Mesenchymal stem cell (in vitro differentiated cells and primary cell): ENCODE data around the gene NOB1.
"Not testable (repeated sequence)": the region's sequence is repeated elsewhere in the genome, so short reads cannot be mapped to it uniquely, and the experiment has no call there.

Source experiments
- DNase-seq: peaks from one replicate; pipeline ENCODE4 v3.0.0-alpha.2; 2013
- H2AFZ ChIP-seq: one replicate; pipeline ENCODE4 v1.6.1; 2013; ENCODE audit warnings: low read depth, mild to moderate bottlenecking, control low read depth, inconsistent platforms, low read length, moderate library complexity
- H2AK5ac ChIP-seq: 2 replicates; pipeline ENCODE4 v1.6.1; 2013; ENCODE audit warnings: low read length, moderate library complexity, mild to moderate bottlenecking, inconsistent platforms; ENCODE audit not compliant: severe bottlenecking
- H2BK120ac ChIP-seq: one replicate; pipeline ENCODE4 v1.6.1; 2013; ENCODE audit warnings: low read depth, mild to moderate bottlenecking, inconsistent platforms, low read length, moderate library complexity
- H2BK12ac ChIP-seq, 2 experiments: one replicate each; pipeline ENCODE4 v1.6.1; 2013; ENCODE audit warnings: inconsistent platforms in 2 of 2, low read length in 2 of 2, mild to moderate bottlenecking in 2 of 2, moderate library complexity in 2 of 2, control low read depth in 1 of 2
- H2BK15ac ChIP-seq: one replicate; pipeline ENCODE4 v1.6.1; 2013; ENCODE audit warnings: mild to moderate bottlenecking, low read depth, inconsistent platforms; ENCODE audit not compliant: poor library complexity, severe bottlenecking
- H2BK5ac ChIP-seq: 2 replicates; pipeline ENCODE4 v1.6.1; 2013; ENCODE audit warnings: low read depth, mild to moderate bottlenecking, low read length, control low read depth, inconsistent platforms; ENCODE audit not compliant: poor library complexity, severe bottlenecking
- H3K14ac ChIP-seq, 2 experiments: one replicate each; pipeline ENCODE4 v1.6.1; 2013; ENCODE audit warnings: inconsistent platforms in 2 of 2, low read length in 2 of 2, control low read depth in 1 of 2, mild to moderate bottlenecking in 1 of 2, moderate library complexity in 1 of 2
- H3K18ac ChIP-seq, 2 experiments: one replicate each; pipeline ENCODE4 v1.6.1; 2013; ENCODE audit warnings: inconsistent platforms in 2 of 2, low read length in 2 of 2, control low read depth in 1 of 2, low read depth in 1 of 2, mild to moderate bottlenecking in 1 of 2
- H3K23ac ChIP-seq, 2 experiments: one replicate each; pipeline ENCODE4 v1.6.1; 2013; ENCODE audit warnings: inconsistent platforms in 2 of 2, low read length in 2 of 2, mild to moderate bottlenecking in 2 of 2, moderate library complexity in 2 of 2, control low read depth in 1 of 2
- H3K27ac ChIP-seq: 2 replicates; pipeline ENCODE4 v1.5.1; 2013; ENCODE audit warnings: mild to moderate bottlenecking, moderate library complexity, low read length, control low read depth, inconsistent platforms; ENCODE audit not compliant: poor library complexity, severe bottlenecking
- H3K27me3 ChIP-seq, 2 experiments: 2 replicates each; pipeline versions ENCODE4 v1.6.1 to v1.7.0; 2013; ENCODE audit warnings: low read length in 2 of 2, mild to moderate bottlenecking in 2 of 2, moderate library complexity in 2 of 2, control low read depth in 1 of 2, inconsistent platforms in 1 of 2; ENCODE audit not compliant: control insufficient read depth in 1 of 2, insufficient read depth in 1 of 2
- H3K36me3 ChIP-seq, 2 experiments: 2 replicates each; pipeline versions ENCODE4 v1.6.1 to v1.7.0; 2013; ENCODE audit warnings: low read length in 2 of 2, control low read depth in 1 of 2, inconsistent platforms in 1 of 2, low read depth in 1 of 2, mild to moderate bottlenecking in 1 of 2; ENCODE audit not compliant: insufficient read depth in 2 of 2, control insufficient read depth in 1 of 2
- H3K4ac ChIP-seq, 2 experiments: one replicate each; pipeline ENCODE4 v1.6.1; 2013; ENCODE audit warnings: inconsistent platforms in 2 of 2, low read length in 2 of 2, mild to moderate bottlenecking in 2 of 2, moderate library complexity in 2 of 2, control low read depth in 1 of 2, low read depth in 1 of 2
- H3K4me1 ChIP-seq: 2 replicates; pipeline ENCODE4 v1.6.1; 2013; ENCODE audit warnings: low read depth, low read length, control low read depth; ENCODE audit not compliant: control insufficient read depth, insufficient read depth
- H3K4me2 ChIP-seq: 2 replicates; pipeline ENCODE4 v1.6.1; 2013; ENCODE audit warnings: low read length, mild to moderate bottlenecking, inconsistent platforms; ENCODE audit not compliant: poor library complexity, severe bottlenecking
- H3K4me3 ChIP-seq, 2 experiments: 2 replicates each; pipeline versions ENCODE4 v1.5.1 to v1.7.0; 2013; ENCODE audit warnings: low read length in 2 of 2, mild to moderate bottlenecking in 2 of 2, control low read depth in 1 of 2, low read depth in 1 of 2; ENCODE audit not compliant: insufficient read depth in 1 of 2
- H3K79me1 ChIP-seq: replicated peaks from 2 replicates; pipeline ENCODE4 v1.6.1; 2013; ENCODE audit warnings: mild to moderate bottlenecking, control low read depth, low read length, inconsistent platforms; ENCODE audit not compliant: poor library complexity, severe bottlenecking
- H3K9ac ChIP-seq: 2 replicates; pipeline ENCODE4 v1.7.0; 2013; ENCODE audit warnings: mild to moderate bottlenecking, low read length, moderate library complexity
- H3K9me3 ChIP-seq: 2 replicates; pipeline ENCODE4 v1.7.0; 2013; ENCODE audit warnings: mild to moderate bottlenecking, low read length; ENCODE audit not compliant: control insufficient read depth
- H4K8ac ChIP-seq: one replicate; pipeline ENCODE4 v1.6.1; 2013; ENCODE audit warnings: inconsistent platforms, mild to moderate bottlenecking, low read length, moderate library complexity
- H4K91ac ChIP-seq: one replicate; pipeline ENCODE4 v1.6.1; 2013; ENCODE audit warnings: mild to moderate bottlenecking, low read length, inconsistent platforms
- WGBS: methylation state at CpG from one replicate; pipeline ENCODE4 v1.1.7; 2013; ENCODE audit warnings: mixed read lengths; 5-methylcytosine and 5-hydroxymethylcytosine counted together

Gene NOB1

DNA sequence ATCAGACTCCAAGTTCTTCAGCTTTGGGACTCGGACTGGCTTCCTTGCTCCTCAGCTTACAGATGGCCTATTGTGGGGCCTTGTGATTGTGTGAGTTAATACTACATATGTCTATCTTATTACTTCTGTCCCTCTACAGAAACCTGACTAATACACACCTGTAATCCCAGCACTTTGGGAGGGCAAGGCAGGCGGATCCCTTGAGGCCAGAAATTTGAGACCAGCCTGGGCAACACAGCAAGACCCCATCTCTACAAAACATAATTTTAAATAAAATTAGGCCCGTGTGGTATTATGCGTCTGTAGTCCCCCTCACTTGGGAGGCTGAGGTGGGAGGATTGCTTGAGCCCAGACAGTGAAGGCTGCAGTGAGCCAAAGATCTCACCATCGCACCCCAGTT is 23.4 kb downstream of the NOB1 start:
- H3K4me1 ChIP-seq: peaks cover 11% of the 10 kb centered on the region
- not testable (repeated sequence) for H2AFZ ChIP-seq, H3K18ac ChIP-seq, H2BK15ac ChIP-seq, H3K27me3 ChIP-seq, H2BK12ac ChIP-seq, H3K23ac ChIP-seq, H3K27ac ChIP-seq, H3K79me1 ChIP-seq, H2BK5ac ChIP-seq, H3K4me2 ChIP-seq, H3K36me3 ChIP-seq, H4K91ac ChIP-seq, DNase-seq, H2BK120ac ChIP-seq, H3K4ac ChIP-seq, H3K14ac ChIP-seq, H4K8ac ChIP-seq, H3K9ac ChIP-seq, H2AK5ac ChIP-seq, H3K9me3 ChIP-seq, H3K4me3 ChIP-seq
- 71% methylated on average over 4 of the region's 5 CpGs for WGBS

GRCh38 chr16:69729030-69729429 is 25.7 kb downstream of the NOB1 start:
- not testable (repeated sequence) for H3K9me3 ChIP-seq, H3K23ac ChIP-seq, H4K91ac ChIP-seq, H3K14ac ChIP-seq, H3K27me3 ChIP-seq, H3K79me1 ChIP-seq, H3K36me3 ChIP-seq, H2BK120ac ChIP-seq, H2AFZ ChIP-seq, H3K4me3 ChIP-seq, H2BK12ac ChIP-seq, H2AK5ac ChIP-seq, H3K4me2 ChIP-seq, DNase-seq, H4K8ac ChIP-seq, H3K27ac ChIP-seq, H3K4ac ChIP-seq, H2BK5ac ChIP-seq, H3K18ac ChIP-seq, H3K9ac ChIP-seq, H2BK15ac ChIP-seq
- WGBS: 83% methylated on average over 4 of the region's 4 CpGs
- H3K4me1 ChIP-seq: peaks cover 11% of the 10 kb centered on the region

DNA sequence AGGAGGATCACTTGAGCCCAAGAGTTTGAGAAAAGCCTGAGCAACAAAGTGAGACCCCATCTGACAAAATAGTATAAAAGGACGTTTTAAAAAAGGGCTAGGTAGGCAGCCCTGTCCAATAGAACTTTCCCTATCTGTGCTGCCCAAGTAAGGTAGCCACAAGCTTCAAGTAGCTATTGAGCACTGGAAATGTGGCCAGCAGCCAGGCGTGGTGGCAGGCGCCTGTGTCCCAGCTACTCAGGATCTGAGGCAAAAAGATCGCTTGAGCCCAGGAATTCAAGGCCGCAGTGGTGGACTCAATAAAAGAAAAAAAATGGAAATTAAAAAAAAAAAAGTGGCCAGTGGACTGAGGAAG is 26.8 kb downstream of the NOB1 start:
- no peak for DNase-seq
- peak overlapping the region in 1 of 2 experiments; percentile 92 for H3K4me3 ChIP-seq
- WGBS: 97% methylated on average over 5 of the region's 5 CpGs

GRCh38 chr16:69726313-69727060 is 28.2 kb downstream of the NOB1 start, which contains the start of gene NQO1:
Gene NQO1, minus strand, starts transcription at chr16:69726560. Its CDS starts 121 bp downstream, at chr16:69726439.
- Histone ChIP-seq H3K36me3 (peaks cover 6 to 17% of the 10 kb centered on the region in 2 experiments), H2BK12ac (peak within 1 kb of the TSS in 1 of 2 experiments; percentile 76), H3K4me3 (peak within 1 kb of the TSS; percentile 55 to 92), H3K4me1 (peaks cover 13% of the 10 kb centered on the region), H4K8ac (peak within 1 kb of the TSS; percentile 95), H4K91ac (peak within 1 kb of the TSS; percentile 96), H3K79me1 (no peaks in the 10 kb centered on the region), H2AFZ (no peak within 1 kb of the TSS), H3K27me3 (no peaks in the 10 kb centered on the region), H3K14ac (peak within 1 kb of the TSS in 1 of 2 experiments; percentile 92), H3K27ac (peak within 1 kb of the TSS; percentile 98), H3K23ac (peak within 1 kb of the TSS; percentile 61 to 87), H2BK120ac (peak within 1 kb of the TSS; percentile 96), H2BK15ac (peak within 1 kb of the TSS; percentile 88), H3K4me2 (peak within 1 kb of the TSS; percentile 81), H2BK5ac (peak within 1 kb of the TSS; percentile 84), H3K9ac (peak within 1 kb of the TSS; percentile 94), H3K18ac (peak within 1 kb of the TSS; percentile 92 to 98), H3K4ac (peak within 1 kb of the TSS; percentile 59 to 99), H2AK5ac (peak within 1 kb of the TSS; percentile 31), H3K9me3 (no peaks in the 10 kb centered on the region)
- WGBS: under 1% methylated on average over 31 of the region's 31 CpGs
- DNase-seq: peak; percentile 99

More for the DNA sequence above, 26.8 kb downstream of the NOB1 start:
- Histone ChIP-seq H3K36me3 (peaks cover 4 to 6% of the 10 kb centered on the region in 2 experiments), H3K4me1 (peaks cover 11% of the 10 kb centered on the region), H4K91ac (peak overlapping the region; percentile 48), H3K23ac (no peak overlapping the region), H3K14ac (no peak overlapping the region), H2AFZ (no peak overlapping the region), H2BK5ac (no peak overlapping the region), H3K79me1 (no peaks in the 10 kb centered on the region), H2BK120ac (peak overlapping the region; percentile 65), H3K9me3 (no peaks in the 10 kb centered on the region), H3K27me3 (no peaks in the 10 kb centered on the region), H3K27ac (peak overlapping the region; percentile 0), H2AK5ac (no peak overlapping the region), H3K4me2 (no peak overlapping the region), H3K4ac (peak overlapping the region; percentile 0 to 10), H2BK15ac (peak overlapping the region; percentile 66), H2BK12ac (peak overlapping the region; percentile 2 to 33), H3K9ac (no peak overlapping the region), H3K18ac (peak overlapping the region; percentile 3 to 46), H4K8ac (no peak overlapping the region)
